Stomach (tissue), 4 donors: Measurements from ENCODE around the gene HPRT1.

Source experiments
- CTCF ChIP-seq, 7 experiments: fragments of 450-650 bp in 4 of 7; fragments of 200-600 bp in 3 of 7; sonication (generic) in 3 of 7; IDR thresholded peaks; one replicate each; pipeline ENCODE4 v1.5.1; 2016 to 2019; ENCODE audit warnings: antibody characterized with exemption in 7 of 7, control low read depth in 2 of 7, mild to moderate bottlenecking in 1 of 7
- EP300 ChIP-seq: sonication (generic); formaldehyde crosslinking; IDR thresholded peaks from one replicate; pipeline ENCODE4 v1.6.1; 2017; ENCODE audit warnings: antibody characterized with exemption
- POLR2A ChIP-seq, 4 donors: fragments of 450-650 bp; IDR thresholded peaks; one replicate each; pipeline ENCODE4 v1.6.1; 2016; ENCODE audit warnings: antibody characterized with exemption in 4 of 4, control low read depth in 2 of 4, mild to moderate bottlenecking in 1 of 4, moderate library complexity in 1 of 4
- POLR2AphosphoS5 ChIP-seq, 3 donors: sonication (generic); formaldehyde crosslinking; IDR thresholded peaks; one replicate each; pipeline ENCODE4 v1.6.1; 2016; ENCODE audit warnings: antibody characterized with exemption in 3 of 3

GRCh38 chrX:134533952-134534351, 74.0 kb downstream of the HPRT1 start:
- TF ChIP-seq CTCF (IDR thresholded peaks at IDR 0.05): no peak
- no peak for TF ChIP-seq POLR2AphosphoS5 (IDR thresholded peaks at IDR 0.05)
- no peak for TF ChIP-seq EP300
- no peak for TF ChIP-seq POLR2A (IDR thresholded peaks at IDR 0.05)
